Panc1 (cell line): Measurements from ENCODE around the gene COPRS. TPM values are rescaled to one million over a fixed set of nuclear protein-coding genes. Genes with fewer than 3 reads are reported as not detected.
"Not testable (repeated sequence)": the region's sequence is repeated elsewhere in the genome, so short reads cannot be mapped to it uniquely, and the experiment has no call there.

ENCODE experiments used
- ATAC-seq: fragments of 200-7000 bp; cut with Tn5 transposase; 2 replicates; pipeline ENCODE4 v1.9.1; 2020; ENCODE audit warnings: mild to moderate bottlenecking, moderate library complexity
- BruUV-seq: library from RNA; stranded (reverse); fragments of 400-500 nt; replicated peaks from 2 replicates; lab custom pipeline; 2021; lab: Mats Ljungman, UMichigan
- CTCF ChIA-PET: fragments of 300-600 bp; sonication (Branson Sonifier 250); formaldehyde crosslinking; loops from one replicate; lab custom pipeline; 2022; ENCODE audit warnings: antibody characterized with exemption; lab: Charles Lee
- POLR2A ChIA-PET: fragments of 300-600 bp; sonication (Branson Sonifier 250); formaldehyde crosslinking; loops from one replicate; lab custom pipeline; 2022; ENCODE audit warnings: antibody characterized with exemption; lab: Charles Lee
- DNase-seq: peaks from one replicate; pipeline ENCODE4 v3.0.0-alpha.2; 2010; ENCODE audit warnings: low read depth, low spot score
- H3K27ac ChIP-seq: 2 replicates; pipeline ENCODE4 v1.5.1; 2011; ENCODE audit warnings: mild to moderate bottlenecking, low read length, inconsistent platforms
- H3K27me3 ChIP-seq: fragments of 200-500 bp; sonication (Bioruptor generic); 2 replicates; pipeline ENCODE4 v1.6.0; 2014; ENCODE audit warnings: low read length, inconsistent platforms; ENCODE audit not compliant: control insufficient read depth, insufficient read depth
- H3K36me3 ChIP-seq: fragments of 200-500 bp; sonication (Bioruptor generic); 2 replicates; pipeline ENCODE4 v1.5.1; 2014; ENCODE audit warnings: inconsistent platforms, mild to moderate bottlenecking, low read length, moderate library complexity; ENCODE audit not compliant: control insufficient read depth, insufficient read depth
- H3K4me1 ChIP-seq: 2 replicates; pipeline ENCODE4 v1.5.1; 2011; ENCODE audit warnings: inconsistent platforms, mild to moderate bottlenecking, low read length, moderate library complexity; ENCODE audit not compliant: control insufficient read depth, insufficient read depth
- H3K4me3 ChIP-seq, 2 experiments: 2 replicates each; pipeline ENCODE4 v1.5.1; 2011 to 2012; ENCODE audit warnings: low read depth in 2 of 2, low read length in 2 of 2, mild to moderate bottlenecking in 2 of 2, inconsistent platforms in 1 of 2, moderate library complexity in 1 of 2
- H3K9me3 ChIP-seq: fragments of 200-500 bp; sonication (Bioruptor generic); 2 replicates; pipeline ENCODE4 v1.5.1; 2014; ENCODE audit warnings: low read depth, mild to moderate bottlenecking, inconsistent platforms, low read length, moderate library complexity; ENCODE audit not compliant: control insufficient read depth, insufficient read depth
- POLR2AphosphoS5 ChIP-seq: IDR thresholded peaks from 2 replicates; pipeline ENCODE4 v1.6.1; 2012; ENCODE audit warnings: mild to moderate bottlenecking, low read depth, low read length, moderate library complexity
- SIN3A ChIP-seq: IDR thresholded peaks from 2 replicates; pipeline ENCODE4 v1.6.1; 2012; ENCODE audit warnings: low read depth, mild to moderate bottlenecking, low read length, moderate library complexity, borderline replicate concordance; ENCODE audit not compliant: insufficient read depth
- TCF7L2 ChIP-seq: IDR thresholded peaks from 2 replicates; pipeline ENCODE4 v1.6.1; 2011; ENCODE audit warnings: mild to moderate bottlenecking, low read depth, low read length, inconsistent platforms
- in situ Hi-C: cut with HindIII; loops from 2 replicates; pipeline ENCODE4 v1.10.0; 2016; ENCODE audit warnings: low sequenced_read_pairs, low pct_unique_long_range_greater_than_20kb
- intact Hi-C: fragments of 100-400 bp; cut with micrococcal nuclease; formaldehyde crosslinking; loops from one replicate; pipeline ENCODE4 v1.10.0; 2022; ENCODE audit not compliant: unreplicated experiment
- total RNA-seq: library from RNA; stranded (reverse); gene quantifications from one replicate; pipeline ENCODE4 v1.2.1, GENCODE V29; 2021; ENCODE audit not compliant: unreplicated experiment
- TF ChIP-seq, protein P1 (sequence below), 2 experiments: IDR thresholded peaks; 2 replicates each; pipeline ENCODE4 v1.6.1; 2011 to 2012; ENCODE audit warnings: low read depth in 2 of 2, control low read depth in 1 of 2, low read length in 1 of 2, mild to moderate bottlenecking in 1 of 2, moderate library complexity in 1 of 2; ENCODE audit not compliant: insufficient read depth in 1 of 2
- TF ChIP-seq, protein P2 (sequence below): fragments of 450-650 bp; IDR thresholded peaks from 2 replicates; pipeline ENCODE4 v1.5.1; 2017; ENCODE audit warnings: mild to moderate bottlenecking

COPRS gene
- total RNA-seq, 1 experiment from 2014 or later, result 152 TPM

DNA sequence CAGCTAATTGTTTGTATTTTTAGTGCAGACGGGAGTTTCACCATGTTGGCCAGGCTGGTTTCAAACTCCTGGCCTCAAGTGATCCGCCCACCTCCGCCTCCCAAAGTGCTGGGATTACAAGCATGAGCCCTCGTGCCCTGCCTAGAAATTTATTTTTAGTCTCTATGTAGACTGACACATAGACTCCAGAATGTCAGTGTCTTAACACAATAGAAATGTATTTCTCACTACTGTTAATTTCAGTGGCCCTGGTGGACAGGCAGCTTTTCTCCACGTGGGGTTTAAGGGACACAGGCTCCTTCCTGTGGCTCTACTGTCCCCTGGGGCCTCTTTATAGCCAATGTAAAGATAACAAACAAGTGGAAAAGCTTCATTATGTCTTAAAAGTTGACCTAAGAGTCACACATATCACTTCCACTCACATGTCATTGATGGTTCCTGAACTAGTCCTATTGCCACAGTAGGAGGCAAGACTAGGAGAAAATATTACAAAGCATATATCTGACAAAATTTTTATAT is 43.8 kb downstream of the COPRS start:
- ChIA-PET CTCF (no interaction called here), POLR2A (no interaction called here)
- no peak for ATAC-seq
- no peak overlapping the region for H3K27ac ChIP-seq
- no peaks in the 10 kb centered on the region for H3K4me1 ChIP-seq
- H3K27me3 ChIP-seq, result no peaks in the 10 kb centered on the region
- no peaks in the 10 kb centered on the region for H3K9me3 ChIP-seq
- TF ChIP-seq TCF7L2 (no peak), SIN3A (no peak), POLR2AphosphoS5 (no peak)
- TF ChIP-seq, protein P1, sequence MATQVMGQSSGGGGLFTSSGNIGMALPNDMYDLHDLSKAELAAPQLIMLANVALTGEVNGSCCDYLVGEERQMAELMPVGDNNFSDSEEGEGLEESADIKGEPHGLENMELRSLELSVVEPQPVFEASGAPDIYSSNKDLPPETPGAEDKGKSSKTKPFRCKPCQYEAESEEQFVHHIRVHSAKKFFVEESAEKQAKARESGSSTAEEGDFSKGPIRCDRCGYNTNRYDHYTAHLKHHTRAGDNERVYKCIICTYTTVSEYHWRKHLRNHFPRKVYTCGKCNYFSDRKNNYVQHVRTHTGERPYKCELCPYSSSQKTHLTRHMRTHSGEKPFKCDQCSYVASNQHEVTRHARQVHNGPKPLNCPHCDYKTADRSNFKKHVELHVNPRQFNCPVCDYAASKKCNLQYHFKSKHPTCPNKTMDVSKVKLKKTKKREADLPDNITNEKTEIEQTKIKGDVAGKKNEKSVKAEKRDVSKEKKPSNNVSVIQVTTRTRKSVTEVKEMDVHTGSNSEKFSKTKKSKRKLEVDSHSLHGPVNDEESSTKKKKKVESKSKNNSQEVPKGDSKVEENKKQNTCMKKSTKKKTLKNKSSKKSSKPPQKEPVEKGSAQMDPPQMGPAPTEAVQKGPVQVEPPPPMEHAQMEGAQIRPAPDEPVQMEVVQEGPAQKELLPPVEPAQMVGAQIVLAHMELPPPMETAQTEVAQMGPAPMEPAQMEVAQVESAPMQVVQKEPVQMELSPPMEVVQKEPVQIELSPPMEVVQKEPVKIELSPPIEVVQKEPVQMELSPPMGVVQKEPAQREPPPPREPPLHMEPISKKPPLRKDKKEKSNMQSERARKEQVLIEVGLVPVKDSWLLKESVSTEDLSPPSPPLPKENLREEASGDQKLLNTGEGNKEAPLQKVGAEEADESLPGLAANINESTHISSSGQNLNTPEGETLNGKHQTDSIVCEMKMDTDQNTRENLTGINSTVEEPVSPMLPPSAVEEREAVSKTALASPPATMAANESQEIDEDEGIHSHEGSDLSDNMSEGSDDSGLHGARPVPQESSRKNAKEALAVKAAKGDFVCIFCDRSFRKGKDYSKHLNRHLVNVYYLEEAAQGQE (IDR thresholded peaks at IDR 0.05; ENCODE audit: insufficient read depth in 1 of 2, low read depth in 2 of 2, low read length in 1 of 2), result no peak
- TF ChIP-seq, protein P2, sequence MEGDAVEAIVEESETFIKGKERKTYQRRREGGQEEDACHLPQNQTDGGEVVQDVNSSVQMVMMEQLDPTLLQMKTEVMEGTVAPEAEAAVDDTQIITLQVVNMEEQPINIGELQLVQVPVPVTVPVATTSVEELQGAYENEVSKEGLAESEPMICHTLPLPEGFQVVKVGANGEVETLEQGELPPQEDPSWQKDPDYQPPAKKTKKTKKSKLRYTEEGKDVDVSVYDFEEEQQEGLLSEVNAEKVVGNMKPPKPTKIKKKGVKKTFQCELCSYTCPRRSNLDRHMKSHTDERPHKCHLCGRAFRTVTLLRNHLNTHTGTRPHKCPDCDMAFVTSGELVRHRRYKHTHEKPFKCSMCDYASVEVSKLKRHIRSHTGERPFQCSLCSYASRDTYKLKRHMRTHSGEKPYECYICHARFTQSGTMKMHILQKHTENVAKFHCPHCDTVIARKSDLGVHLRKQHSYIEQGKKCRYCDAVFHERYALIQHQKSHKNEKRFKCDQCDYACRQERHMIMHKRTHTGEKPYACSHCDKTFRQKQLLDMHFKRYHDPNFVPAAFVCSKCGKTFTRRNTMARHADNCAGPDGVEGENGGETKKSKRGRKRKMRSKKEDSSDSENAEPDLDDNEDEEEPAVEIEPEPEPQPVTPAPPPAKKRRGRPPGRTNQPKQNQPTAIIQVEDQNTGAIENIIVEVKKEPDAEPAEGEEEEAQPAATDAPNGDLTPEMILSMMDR, result no peak
- intact Hi-C loops (no loop called here), in situ Hi-C loops (no loop called here)
- H3K36me3 ChIP-seq, result no peaks in the 10 kb centered on the region
- no peak for DNase-seq
- BruUV-seq, result no TSS peak
- no peak overlapping the region for H3K4me3 ChIP-seq

DNA sequence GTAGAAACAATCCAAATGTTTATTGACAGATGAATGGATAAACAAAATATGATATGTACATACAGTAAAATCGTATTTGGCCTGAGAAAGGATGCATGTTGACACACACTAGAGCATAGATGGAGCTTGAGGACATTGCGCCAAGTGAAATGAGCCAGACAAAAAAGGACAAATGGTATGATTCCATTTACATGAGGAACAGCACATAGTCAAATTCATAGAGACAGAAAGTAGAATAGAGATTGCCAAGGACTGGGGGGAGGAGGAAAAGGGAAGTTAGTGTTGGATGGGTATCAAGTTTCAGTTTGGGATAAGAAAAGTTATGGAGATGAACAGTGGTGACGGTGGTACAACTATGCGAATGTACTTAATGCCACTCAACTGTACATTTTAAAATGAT is 47.9 kb downstream of the COPRS start:
- CTCF ChIA-PET, result no interaction called here
- Histone ChIP-seq H3K36me3 (no peaks in the 10 kb centered on the region), H3K27ac (no peak overlapping the region), H3K4me1 (no peaks in the 10 kb centered on the region), H3K4me3 (no peak overlapping the region), H3K9me3 (no peaks in the 10 kb centered on the region), H3K27me3 (no peaks in the 10 kb centered on the region)
- in situ Hi-C loops, result no loop called here
- DNase-seq, result no peak
- BruUV-seq, result no TSS peak
- TF ChIP-seq, protein P2, result no peak
- TF ChIP-seq POLR2AphosphoS5, result no peak
- TF ChIP-seq TCF7L2, result no peak
- no peak for TF ChIP-seq SIN3A
- TF ChIP-seq, protein P1 (IDR thresholded peaks at IDR 0.05; ENCODE audit: insufficient read depth in 1 of 2, low read depth in 2 of 2, low read length in 1 of 2), result no peak
- ATAC-seq, result no peak
- intact Hi-C loops, result no loop called here
- POLR2A ChIA-PET, result no interaction called here

DNA sequence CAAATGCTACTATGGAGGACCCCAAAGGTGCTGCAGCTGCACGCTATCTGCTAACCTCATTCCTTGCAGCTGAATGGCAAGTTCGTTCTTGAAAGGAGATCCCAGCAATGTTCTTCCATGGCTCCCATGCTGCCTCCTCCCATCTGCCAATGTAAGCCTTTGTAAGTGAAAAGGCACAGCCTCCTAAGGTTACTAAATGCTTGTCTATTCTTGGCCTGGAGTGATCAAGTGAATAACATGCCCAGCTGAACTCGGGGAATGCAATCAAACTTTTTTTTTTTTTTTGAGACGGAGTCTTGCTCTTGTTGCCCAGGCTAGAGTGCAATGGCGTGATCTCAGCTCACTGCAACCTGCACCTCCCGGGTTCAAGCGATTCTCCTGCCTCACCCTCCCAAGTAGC is 49.2 kb downstream of the COPRS start:
- H3K27me3 ChIP-seq, H3K4me1 ChIP-seq, BruUV-seq, H3K4me3 ChIP-seq, H3K27ac ChIP-seq, H3K36me3 ChIP-seq, DNase-seq, H3K9me3 ChIP-seq, ATAC-seq, POLR2A ChIA-PET, intact Hi-C loops, in situ Hi-C loops, CTCF ChIA-PET: not testable (repeated sequence)
